Measurements from ENCODE around the gene TMEM132E.

Gene TMEM132E

DNA sequence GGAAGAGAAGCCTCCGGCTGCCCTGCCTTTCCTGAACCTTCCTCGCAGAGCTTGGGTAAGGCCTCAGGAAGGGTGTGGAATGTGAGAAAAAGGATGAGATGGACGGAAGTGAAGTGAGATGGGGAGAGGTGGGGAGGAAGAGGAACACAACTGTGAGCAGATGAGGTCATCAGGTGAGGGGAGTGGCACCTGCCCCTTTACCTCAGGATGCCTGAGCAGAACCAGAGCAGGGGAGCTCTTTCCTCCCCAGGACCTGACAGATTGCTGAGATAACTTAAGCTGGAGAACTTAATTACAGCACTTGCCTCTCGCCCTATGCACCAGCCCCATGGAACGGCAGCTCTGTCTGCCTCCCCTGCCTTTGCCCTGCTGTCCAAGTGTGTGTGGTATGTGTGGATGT is 29.8 kb downstream of the TMEM132E start:
- DNase-seq, result no peak

DNA sequence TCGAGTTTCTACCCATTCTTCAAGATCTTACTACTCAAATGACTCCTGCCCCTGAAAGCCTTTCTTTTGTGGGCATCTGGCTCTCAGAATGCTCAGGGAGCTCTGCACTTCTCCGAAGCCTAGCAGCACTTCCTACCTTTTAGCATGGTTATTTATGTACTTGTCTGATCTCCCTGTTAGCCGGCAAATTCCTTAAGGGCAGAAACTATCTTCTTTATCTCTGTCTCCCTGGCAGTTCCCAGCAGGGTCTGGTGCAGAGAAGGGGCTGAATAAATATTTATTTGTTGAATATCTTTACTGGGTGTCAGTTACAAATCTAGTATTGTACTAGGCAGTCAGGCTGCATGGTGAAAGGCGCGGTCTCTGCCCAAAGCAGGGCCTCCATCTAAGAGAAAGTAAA is 30.7 kb downstream of the TMEM132E start:
- no peak for DNase-seq

DNA sequence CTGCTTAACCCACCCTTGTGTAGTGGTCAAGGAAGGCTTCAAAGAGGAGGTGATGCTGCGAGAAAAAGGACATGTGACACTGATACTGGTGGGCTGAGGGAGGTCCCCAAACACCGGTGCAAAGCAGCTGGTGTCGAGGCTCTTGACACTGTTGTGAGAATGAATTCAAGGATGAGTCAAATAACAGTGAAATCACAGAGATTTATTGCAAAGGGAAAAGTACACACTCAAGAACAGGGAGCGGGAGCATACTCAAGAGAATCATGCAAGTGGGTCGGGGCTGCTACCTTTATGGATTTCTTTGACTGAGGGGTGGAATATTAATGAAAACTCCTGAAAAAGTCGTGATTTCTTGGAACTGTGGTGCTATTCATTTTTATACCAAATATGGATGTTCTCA is 31.1 kb downstream of the TMEM132E start:
- no peak for DNase-seq

DNA sequence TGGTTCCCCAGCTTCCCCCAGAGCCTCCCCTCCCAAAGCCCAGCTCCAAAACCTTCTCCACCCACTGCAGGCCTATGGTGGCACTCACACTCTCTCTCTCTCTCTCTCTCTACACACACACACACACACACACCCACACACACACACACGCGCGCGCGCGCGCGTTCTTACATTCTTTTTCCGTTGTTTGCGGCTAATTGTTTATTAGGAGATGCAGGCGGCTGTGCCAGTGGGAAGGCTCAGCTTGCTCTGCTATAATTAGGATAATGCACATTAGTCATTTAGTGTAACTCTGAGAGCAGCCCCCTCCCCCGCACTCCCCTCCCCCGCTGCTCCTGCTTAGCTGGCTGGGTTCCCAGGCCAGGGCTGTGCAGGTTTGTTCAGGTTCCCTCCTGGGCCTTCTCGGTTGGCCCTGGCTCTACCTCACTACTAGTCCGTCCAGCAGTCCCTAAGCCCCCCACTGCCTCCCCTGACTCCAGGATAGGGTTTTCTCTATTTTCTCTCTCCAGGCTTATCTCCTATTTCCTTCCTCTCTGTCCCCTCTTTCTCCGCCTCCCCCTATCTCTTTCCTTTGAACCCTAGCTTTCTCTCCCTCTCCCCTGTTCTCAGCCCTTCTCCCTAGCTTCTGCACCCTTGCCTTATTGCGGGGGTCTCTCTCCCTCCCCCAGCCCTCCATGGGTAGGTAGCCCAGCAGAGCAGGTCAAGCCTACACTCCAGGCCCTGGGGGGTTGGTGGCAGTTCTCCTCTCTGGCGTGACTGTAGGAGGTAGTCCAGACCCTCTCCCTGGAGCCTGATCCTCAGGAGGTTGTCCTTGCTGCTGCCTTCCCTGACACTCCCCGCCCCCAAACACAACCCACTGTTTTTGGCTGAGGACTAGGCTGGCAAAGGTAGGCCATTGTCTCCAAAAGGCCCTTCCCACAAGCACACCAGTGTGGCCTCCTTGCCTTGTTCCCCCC is 34.0 kb downstream of the TMEM132E start:
- no peak for DNase-seq

DNA sequence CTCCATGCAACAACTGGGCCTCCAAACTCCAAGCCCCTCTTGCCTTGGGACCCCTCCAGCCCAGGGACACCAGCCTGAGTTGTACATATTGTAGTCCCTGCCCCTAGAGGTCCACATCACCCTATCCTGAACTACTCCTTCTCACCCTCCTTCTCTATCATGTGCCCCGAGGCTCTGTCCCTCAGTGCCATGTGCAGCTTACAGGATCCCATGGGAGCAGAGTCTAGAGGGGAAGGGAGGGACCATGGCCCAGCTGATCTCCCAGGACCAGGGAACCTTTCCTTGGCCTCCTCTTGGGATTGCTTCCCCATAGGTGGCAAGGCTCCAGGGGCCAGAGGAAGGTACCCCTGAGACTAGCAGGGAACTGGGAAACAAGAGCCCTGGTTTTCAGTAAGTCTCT is 35.3 kb downstream of the TMEM132E start:
- DNase-seq, result no peak

DNA sequence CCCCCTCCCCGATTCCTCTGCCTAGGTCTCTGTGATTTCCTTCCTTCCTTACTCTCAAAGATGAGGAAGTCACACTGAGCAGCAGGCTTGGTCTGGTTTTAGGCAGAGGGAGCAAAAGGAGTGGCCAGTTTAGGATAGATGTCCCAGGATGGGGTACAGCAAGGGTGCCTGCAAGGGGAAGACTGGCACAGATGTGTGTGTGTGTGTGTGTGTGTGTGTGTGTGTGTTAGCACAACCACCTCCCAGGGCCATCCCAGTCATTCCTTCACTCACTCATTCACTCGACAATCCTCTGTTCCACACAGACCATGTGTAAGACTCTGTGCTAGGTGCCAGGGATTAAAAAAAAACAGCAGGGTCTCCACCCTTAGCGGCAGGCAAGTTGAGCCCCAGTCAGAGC is 35.9 kb downstream of the TMEM132E start:
- no peak for DNase-seq

DNA sequence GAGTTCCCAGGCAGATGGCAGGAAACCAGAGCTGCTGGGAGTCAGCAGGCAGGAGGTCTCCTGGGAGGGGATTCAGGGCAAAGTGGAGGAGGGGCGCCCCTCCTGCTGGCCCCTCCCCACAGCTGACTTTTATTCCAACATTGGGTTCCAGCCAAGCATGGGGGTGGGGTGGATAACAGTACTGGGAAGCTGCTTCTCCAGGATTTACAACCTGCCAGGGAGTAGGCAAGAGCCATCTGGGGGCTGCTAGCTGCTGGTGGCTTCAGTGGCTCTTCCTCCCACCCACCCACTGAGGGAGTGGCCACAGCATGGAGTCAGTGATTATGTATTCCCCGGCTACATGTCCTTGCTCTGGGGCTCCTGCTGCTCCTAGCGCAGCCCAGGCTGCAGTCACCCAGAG is 36.8 kb downstream of the TMEM132E start:
- DNase-seq, result no peak

DNA sequence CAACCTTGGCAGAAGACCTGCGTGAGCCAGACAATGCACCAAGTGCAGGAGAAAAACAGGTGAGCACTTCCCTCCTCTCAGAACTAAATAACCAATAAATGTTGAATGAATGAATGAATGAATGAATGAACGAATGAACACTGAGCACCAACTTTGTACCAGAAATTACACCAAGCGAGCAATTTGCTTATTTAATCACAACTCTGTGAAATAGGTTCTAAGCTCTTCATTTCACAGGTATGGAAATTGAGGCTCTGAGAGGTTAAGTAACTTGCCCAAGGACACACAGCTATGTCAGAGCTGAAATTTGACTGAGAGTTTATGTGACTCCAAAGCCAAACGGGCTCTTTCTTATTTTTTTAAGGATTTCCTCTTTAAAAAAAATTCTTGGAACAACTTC is 38.0 kb downstream of the TMEM132E start:
- no peak for DNase-seq

DNA sequence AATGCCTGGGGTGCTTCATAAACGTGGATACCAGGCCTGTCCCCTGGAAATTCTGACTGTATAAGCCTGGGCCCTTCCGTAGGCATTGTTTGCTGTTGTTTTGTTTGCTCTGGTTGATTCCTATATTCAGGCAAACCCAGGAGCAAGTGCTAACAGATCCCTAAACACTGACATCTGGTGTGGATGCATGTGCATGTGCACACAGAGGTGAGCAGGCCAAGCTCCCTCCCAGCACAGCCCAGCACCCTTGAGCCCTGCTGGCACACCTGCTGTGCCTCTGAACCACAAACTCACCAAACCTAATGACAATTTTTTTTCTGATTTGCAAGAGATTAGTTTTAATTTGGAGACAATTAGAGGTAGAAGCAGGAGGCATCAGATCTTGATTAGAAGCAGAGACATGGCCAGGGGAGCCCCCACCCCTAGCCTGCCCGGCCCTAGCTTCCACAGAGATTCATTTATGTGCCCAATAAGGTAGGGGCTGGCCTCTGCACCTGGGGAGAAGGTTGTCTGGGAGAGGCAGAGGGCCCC is 40.4 kb downstream of the TMEM132E start:
- no peak for DNase-seq

DNA sequence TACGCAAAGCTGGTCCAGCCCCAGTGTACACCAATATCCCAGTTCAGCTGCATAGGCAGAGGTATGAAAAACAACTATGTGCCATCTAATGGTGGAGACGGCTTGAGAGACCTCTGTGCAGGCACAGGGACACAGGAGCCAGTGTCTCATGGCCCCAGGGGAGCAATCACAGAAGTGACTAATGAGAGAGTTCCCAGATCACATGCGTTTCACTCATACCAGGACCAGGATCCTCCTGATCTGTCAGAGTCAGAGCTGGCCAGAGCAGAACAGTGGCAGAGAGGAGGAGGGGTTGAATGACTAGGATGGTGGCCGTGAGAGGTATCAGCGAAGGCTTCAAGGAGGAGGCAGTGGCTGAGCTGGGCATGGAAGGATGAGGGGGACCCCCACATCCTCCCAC is 41.1 kb downstream of the TMEM132E start:
- no peak for DNase-seq

DNA sequence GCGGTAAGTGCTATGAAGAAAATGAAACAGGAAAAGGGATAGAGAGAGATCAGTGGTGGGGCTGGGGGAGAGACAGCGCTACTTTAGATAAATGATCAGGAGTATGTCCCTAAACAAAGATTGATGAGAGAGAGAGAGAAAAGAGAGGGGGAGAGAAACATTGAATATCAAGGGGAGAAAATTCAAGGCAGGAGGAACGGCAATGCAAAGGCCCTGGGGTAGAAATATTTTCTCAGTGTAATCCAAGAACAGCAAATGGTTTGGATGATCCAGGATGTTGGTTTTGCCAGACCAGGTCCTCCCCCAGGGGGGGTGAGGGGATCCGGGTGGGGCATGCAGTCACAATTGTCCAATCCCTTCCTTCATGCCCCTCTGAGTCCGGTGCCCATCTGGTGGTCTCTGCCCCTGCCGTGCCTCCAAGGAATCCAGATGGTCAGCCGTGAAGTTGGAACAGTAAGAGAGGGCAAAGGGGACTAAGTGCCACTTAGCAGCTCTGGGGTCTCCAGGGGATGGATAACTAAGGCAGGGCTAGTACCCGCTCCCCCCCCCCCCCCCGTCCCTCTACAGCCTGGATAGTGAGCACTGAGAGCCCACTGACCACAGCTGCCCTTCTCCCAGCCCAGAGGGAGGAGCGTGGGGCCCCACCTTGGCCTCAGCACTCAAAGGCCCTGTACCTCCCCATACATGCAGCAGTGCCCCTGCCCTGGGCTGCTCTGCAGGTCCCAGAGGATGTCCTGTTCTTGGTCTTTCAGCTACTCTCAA is 43.7 kb downstream of the TMEM132E start:
- DNase-seq, result no peak

DNA sequence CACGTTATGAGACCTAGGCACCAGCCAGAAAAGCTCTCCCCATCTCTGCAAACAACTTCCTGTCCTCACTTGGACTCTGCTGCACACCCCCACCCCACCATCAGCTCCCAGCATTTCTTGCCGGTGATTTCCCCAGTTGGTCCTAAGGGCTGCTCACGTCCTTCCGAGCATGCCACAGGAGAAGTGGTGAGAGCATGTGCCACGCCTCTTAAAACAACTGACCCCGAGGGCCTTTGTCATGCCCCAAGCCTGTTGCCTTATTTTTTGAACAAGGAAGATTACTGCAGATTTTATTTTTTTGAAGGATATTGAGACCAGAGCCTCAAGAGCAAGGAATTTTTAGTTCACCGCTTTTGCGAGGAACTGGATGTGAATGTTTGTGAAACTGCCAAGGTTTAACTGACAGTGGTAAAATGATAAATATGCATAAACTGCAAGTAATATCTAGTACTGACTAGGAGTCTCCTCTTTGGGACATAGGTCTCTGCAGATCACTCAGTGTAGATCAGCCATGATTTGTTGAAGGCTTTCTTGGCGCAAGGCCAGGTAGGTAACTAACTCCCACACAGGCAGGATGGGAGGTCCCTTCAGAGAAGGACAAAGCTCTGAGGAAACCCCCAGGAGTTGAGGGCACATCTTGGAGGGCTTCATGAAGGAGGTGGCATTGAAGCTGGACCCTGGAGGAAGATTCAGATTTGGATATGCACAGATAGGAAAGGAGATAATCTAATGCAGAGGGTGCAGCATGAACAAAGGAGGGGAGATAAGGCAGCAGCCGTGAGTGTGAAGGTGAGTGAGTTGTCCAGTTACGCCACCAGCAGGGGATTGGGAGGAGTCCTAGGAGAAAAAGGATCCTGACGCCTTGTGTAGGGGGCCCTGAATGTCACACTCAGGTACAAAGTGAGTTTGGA is 44.7 kb downstream of the TMEM132E start:
- no peak for DNase-seq

DNA sequence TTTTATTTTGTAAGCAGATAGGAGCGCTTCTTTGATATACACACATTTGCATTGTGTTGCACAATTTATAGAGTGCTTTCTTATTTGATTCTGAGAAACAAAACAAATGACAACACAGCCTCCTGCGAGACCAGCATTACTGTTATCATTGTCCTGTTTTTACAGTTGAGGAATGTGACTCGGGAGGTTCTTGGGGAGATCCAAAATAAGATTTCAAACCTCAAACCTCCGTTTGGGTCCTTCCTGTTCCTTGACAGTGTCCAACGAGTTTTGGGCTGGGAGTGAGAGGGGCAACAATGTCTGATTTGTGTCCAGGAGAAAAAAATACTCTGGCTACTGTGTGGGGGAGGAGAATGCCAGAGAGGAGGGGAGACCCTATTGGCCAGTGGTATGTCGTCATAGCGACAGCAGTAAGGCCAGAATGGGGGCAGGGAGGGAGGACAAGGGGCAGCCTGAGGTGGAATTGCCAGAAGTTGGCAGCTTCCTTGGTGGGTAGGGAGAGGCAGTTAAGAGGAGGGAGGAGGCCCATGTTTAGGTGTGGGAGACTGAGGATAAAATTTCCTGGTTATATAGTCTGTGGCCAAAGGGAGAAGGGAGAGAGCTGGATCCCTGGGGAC is 45.5 kb downstream of the TMEM132E start:
- no peak for DNase-seq

DNA sequence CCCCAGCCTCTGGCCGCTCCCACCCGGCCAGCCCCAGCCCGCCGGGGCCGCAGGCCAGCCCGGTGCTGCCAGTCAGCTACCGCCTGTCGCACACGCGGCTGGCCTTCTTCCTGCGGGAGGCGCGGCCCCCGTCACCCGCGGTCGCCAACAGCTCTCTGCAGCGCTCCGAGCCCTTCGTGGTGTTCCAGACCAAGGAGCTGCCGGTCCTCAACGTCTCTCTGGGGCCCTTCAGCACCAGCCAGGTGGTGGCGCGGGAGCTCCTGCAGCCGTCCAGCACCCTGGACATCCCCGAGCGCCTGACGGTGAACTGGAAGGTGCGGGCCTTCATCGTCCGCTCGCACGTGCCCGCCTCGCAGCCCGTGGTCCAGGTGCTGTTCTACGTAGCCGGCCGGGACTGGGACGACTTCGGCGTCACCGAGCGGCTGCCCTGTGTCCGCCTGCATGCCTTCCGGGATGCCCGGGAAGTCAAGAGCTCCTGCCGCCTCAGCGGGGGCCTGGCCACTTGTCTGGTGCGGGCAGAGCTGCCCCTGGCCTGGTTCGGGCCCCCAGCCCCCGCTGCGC is 46.8 kb downstream of the TMEM132E start:
- DNase-seq, result no peak

DNA sequence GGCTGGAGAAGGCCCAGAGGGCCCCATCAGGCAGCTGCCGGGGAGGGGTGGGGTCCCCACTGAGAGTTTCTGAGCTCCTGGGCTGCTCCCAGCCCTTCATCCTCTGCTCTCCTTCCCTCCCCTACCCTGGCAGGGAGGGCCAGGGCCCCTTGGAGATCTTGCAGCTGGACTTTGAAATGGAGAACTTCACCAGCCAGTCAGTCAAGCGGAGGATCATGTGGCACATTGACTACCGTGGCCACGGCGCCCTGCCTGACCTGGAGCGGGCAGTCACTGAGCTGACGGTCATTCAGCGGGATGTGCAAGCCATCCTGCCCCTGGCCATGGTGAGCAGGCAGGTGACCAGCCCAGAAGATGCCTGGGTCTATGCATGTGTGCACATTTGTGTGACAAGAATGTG is 49.5 kb downstream of the TMEM132E start:
- DNase-seq, result no peak

DNA sequence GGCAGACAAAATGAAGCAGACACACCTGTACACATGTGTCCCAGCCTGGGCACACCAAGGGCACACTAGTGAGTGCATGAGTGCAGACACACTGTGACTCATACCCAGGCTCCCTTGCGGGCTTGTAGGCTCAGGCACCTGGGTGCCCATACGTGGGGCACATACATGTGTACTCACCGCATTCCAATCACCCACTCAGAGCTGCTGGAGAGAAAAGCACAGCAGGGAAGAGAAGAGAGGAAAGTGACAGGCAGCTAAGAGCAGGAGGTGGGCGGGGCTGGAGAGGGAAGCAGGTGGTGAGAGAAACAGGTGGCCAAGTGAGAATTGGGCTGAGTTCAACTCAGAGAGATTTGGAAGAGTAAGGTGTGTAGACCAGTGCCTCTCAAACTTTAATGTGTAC is 54.0 kb downstream of the TMEM132E start:
- DNase-seq, result no peak

DNA sequence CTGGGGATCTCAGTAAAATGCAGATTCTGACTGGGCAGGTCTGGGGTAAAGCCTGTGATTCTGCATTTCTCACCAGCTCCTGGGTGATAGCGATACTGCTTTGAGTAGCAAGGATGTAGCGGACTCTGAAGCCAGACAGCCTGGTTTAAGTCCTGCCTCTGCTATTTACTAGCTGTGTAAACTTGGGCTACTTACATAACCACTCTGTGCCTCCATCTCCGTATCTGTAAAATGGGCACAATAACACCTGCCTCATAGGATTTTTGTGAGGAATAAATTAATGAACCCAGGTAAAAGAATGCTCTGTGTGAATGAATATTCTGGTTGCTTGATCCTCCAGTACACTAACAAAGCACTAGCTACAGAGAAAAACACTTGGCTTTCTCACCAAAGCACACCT is 54.4 kb downstream of the TMEM132E start:
- DNase-seq, result no peak

DNA sequence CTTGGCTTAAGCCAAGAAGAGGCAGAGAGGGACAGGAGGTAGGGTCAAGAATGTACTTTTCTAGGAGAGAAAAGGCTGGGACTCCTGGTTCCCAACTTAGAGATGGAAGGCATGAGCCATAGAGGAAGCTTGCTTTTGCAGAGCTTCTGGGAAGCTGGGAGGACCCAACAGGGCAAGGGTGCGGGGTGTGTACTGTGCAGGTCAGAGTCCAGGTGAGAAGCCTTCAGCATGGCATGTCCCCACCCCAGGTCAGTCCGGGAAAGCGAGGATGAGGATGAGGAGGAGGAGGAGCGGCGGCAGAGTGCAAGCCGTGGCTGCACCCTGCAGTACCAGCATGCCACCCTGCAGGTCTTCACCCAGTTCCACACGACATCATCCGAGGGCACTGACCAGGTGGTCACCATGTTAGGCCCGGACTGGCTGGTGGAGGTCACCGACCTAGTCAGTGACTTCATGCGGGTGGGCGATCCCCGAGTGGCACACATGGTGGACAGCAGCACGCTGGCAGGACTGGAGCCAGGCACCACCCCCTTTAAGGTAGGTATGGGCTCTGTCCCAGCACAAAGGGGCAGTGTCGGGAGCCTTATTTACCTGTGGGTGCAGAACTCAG is 55.3 kb downstream of the TMEM132E start:
- no peak for DNase-seq

DNA sequence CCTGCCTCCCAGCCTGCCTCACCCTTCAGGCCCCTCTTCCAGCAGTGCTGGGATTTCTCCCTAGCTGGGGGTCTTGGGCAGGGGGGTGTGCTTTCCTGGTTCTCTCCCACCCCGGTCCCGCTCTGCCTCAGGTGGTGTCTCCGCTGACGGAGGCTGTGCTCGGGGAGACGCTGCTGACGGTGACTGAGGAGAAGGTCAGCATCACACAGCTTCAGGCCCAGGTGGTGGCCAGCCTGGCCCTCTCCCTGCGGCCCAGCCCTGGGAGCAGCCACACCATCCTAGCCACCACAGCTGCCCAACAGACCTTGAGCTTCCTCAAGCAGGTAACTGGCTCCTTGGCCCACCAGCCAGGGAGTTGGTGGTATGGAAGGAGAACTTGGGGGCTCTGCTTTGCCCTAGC is 56.5 kb downstream of the TMEM132E start:
- DNase-seq, result no peak

DNA sequence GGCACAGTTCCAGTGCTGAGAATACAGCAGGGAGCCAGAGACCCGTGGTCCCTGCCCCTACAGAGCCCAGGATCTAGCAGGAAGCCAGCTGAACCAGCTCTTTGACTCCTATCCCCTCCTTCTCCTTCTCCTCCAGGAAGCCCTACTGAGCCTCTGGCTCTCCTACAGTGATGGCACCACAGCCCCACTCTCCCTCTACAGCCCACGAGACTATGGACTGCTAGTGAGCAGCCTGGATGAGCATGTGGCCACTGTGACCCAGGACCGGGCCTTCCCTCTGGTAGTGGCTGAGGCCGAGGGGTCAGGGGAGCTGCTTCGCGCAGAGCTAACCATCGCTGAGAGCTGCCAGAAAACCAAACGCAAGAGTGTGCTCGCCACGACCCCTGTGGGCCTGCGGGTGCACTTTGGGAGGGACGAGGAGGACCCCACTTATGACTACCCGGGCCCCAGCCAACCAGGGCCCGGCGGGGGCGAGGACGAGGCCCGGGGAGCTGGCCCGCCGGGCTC is 57.7 kb downstream of the TMEM132E start:
- DNase-seq, result no peak
